ENCODE measurements around the gene CCDC73. TPM values are rescaled to one million over a fixed set of nuclear protein-coding genes. Genes with fewer than 3 reads are reported as not detected.

Gene CCDC73
- total RNA-seq, 3 donors from 2014 or later: 0.05 TPM; not detected in 2

- peaks cover 17% of the 10 kb centered on the region for H3K4me1 Mint-ChIP-seq (ENCODE audit: low read depth)
- H3K9me3 Mint-ChIP-seq: no peaks in the 10 kb centered on the region
- H3K27me3 Mint-ChIP-seq (ENCODE audit: low read depth): no peaks in the 10 kb centered on the region
- DNase-seq: no peak
- no peak overlapping the region for H3K4me3 Mint-ChIP-seq
- ATAC-seq: no peak
- H3K36me3 Mint-ChIP-seq (ENCODE audit: insufficient read depth): peaks cover 9% of the 10 kb centered on the region
These were observed 213.5 kb downstream of the CCDC73 start for GRCh38 chr11:32580967-32581366.

DNA sequence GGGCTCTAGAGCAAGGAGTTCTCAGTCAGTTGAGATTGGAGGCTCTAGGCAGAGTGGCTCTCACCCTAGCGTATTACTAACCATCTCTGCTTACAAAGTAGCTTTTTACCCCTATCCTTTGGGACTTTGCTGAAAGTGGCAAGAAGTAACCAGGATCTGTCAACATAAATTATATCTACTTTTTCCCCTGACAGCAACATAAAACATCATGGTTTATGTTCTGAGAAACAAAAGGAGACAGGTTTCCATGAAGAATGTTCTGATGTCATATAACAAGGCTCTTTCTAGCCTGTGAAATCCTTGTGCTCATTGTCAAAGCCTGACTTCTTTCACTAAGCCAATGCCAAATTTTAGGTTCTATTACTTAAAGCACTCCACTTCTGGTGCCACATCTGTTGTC is 218.0 kb downstream of the CCDC73 start:
- ATAC-seq: no peak
- H3K36me3 Mint-ChIP-seq (ENCODE audit: insufficient read depth): no peaks in the 10 kb centered on the region
- no peaks in the 10 kb centered on the region for H3K9me3 Mint-ChIP-seq
- H3K4me3 Mint-ChIP-seq: no peak overlapping the region
- no peak for DNase-seq
- no peaks in the 10 kb centered on the region for H3K4me1 Mint-ChIP-seq (ENCODE audit: low read depth)
- H3K27me3 Mint-ChIP-seq (ENCODE audit: low read depth): peaks cover 6% of the 10 kb centered on the region

DNA sequence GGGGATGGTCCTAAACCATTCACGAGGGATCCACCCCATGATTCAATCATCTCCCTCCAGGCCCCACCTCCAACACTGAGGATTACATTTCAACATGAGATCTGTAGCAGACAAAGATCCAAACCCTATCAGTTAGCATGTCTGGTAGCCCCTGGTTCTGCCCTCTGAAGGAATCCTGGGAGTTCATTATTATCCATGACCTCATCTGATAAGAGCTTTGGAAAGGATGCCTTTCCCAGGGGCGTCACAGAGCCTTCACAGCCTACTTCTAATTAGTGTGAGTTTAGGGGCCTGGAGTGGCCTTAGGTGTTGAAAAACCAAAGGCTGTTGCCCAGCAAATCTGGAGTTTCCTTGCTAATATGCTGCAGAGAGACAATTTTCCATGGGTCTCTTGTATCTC is 219.4 kb downstream of the CCDC73 start:
- H3K27me3 Mint-ChIP-seq (ENCODE audit: low read depth): peaks cover 19% of the 10 kb centered on the region
- DNase-seq: no peak
- no peaks in the 10 kb centered on the region for H3K36me3 Mint-ChIP-seq (ENCODE audit: insufficient read depth)
- no peaks in the 10 kb centered on the region for H3K9me3 Mint-ChIP-seq
- no peak for ATAC-seq
- no peaks in the 10 kb centered on the region for H3K4me1 Mint-ChIP-seq (ENCODE audit: low read depth)
- H3K4me3 Mint-ChIP-seq: no peak overlapping the region

DNA sequence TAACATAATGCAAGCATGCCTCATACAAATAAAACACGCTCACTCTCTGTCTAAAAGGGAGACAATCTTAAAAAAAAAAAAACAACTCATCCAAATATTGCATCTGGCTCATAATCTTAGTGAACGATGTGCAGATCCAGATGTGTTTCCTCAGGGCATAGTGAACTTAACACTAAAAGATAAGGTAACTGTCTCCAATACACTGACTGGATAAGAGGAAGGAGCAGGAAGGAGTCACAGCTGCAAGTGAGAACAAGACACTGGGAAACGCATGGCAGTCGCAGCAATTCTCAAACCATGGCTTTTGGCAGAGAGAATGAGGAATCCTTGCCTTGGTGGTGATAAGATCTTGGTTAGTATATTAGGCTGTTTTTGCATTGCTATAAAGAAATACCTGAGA is 220.0 kb downstream of the CCDC73 start:
- DNase-seq (no peak), ATAC-seq (no peak)
- Mint-ChIP-seq H3K4me3 (no peak overlapping the region), H3K9me3 (no peaks in the 10 kb centered on the region), H3K27me3 (ENCODE audit: low read depth) (peaks cover 19% of the 10 kb centered on the region), H3K36me3 (ENCODE audit: insufficient read depth) (no peaks in the 10 kb centered on the region), H3K4me1 (ENCODE audit: low read depth) (no peaks in the 10 kb centered on the region)

DNA sequence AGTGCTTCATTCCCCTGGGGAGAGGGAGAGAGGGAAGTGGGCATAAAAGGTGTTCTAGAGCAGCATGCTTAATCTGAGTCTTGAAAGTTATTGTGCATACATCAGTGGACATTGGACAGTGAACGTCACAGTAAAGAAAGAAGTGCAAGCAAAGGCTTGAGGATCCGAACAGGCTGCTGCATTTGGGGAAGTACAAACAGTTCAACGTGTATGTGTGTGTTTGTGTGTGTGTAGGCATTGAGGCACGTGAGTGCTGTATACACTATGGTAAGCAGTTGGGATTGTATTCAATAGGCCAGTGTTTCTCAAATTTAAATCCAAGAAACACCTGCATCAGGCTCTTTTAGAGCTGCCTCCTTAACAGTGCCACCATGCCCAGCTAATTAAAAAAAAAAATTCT is 221.2 kb downstream of the CCDC73 start:
- DNase-seq: no peak

DNA sequence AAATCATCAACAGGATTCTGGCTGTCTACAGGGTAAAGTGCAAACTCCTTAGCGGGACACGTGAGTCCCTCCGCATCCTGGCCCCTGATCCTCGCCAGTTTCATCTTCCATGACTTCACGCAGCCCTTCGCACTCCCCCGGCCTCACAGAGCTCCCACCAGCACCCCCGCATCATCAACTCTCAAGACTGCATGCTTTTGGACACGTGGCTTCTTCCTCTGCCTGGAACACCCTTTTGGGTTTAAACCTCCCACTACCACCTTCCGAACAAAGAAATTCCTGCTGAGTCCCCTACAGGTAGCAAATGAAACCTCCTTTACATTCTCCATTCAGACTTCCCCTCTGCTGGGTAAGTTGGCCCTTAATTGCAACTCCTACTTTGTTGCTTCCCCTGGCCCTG is 223.4 kb downstream of the CCDC73 start:
- Mint-ChIP-seq H3K9me3 (no peaks in the 10 kb centered on the region), H3K36me3 (ENCODE audit: insufficient read depth) (no peaks in the 10 kb centered on the region), H3K27me3 (ENCODE audit: low read depth) (peaks cover 19% of the 10 kb centered on the region), H3K4me3 (no peak overlapping the region), H3K4me1 (ENCODE audit: low read depth) (peaks cover 11% of the 10 kb centered on the region)
- ATAC-seq (no peak), DNase-seq (no peak)

More for the DNA sequence above, 221.2 kb downstream of the CCDC73 start:
- no peaks in the 10 kb centered on the region for H3K36me3 Mint-ChIP-seq (ENCODE audit: insufficient read depth)
- H3K27me3 Mint-ChIP-seq (ENCODE audit: low read depth): peaks cover 19% of the 10 kb centered on the region
- no peaks in the 10 kb centered on the region for H3K4me1 Mint-ChIP-seq (ENCODE audit: low read depth)
- H3K9me3 Mint-ChIP-seq: no peaks in the 10 kb centered on the region
- no peak for ATAC-seq
- no peak overlapping the region for H3K4me3 Mint-ChIP-seq

- Mint-ChIP-seq H3K4me3 (no peak overlapping the region), H3K9me3 (no peaks in the 10 kb centered on the region), H3K36me3 (ENCODE audit: insufficient read depth) (no peaks in the 10 kb centered on the region), H3K27me3 (ENCODE audit: low read depth) (peaks cover 19% of the 10 kb centered on the region), H3K4me1 (ENCODE audit: low read depth) (peaks cover 11% of the 10 kb centered on the region)
- DNase-seq: no peak
- no peak for ATAC-seq
These were observed 225.1 kb downstream of the CCDC73 start for GRCh38 chr11:32569313-32569881.

- Mint-ChIP-seq H3K4me3 (no peak overlapping the region), H3K36me3 (ENCODE audit: insufficient read depth) (no peaks in the 10 kb centered on the region), H3K9me3 (no peaks in the 10 kb centered on the region), H3K27me3 (ENCODE audit: low read depth) (peaks cover 16% of the 10 kb centered on the region), H3K4me1 (ENCODE audit: low read depth) (peaks cover 11% of the 10 kb centered on the region)
- no peak for ATAC-seq
- no peak for DNase-seq
These were observed 227.3 kb downstream of the CCDC73 start for GRCh38 chr11:32567154-32567553.

DNA sequence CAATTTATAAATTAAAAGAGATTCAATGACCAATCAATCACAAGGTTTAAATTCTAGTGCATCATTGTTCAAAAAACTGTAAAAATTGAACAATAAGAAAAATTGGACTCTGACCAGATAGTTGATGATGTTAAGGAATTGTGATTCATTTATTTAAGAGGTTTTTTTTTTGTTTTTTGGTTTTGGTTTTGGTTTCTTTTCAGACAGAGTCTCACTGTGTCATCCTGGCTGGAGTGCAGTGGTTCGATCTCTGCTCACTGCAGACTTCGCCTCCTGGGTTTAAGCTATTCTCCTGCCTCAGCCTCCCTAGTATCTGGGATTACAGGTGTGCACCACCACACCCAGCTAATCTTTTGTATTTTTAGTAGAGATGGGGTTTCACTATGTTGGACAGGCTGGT is 227.9 kb downstream of the CCDC73 start:
- H3K4me3 Mint-ChIP-seq: no peak overlapping the region
- H3K9me3 Mint-ChIP-seq: no peaks in the 10 kb centered on the region

GRCh38 chr11:32563600-32563959 is 230.9 kb downstream of the CCDC73 start:
- Mint-ChIP-seq H3K36me3 (ENCODE audit: insufficient read depth) (no peaks in the 10 kb centered on the region), H3K4me3 (no peak overlapping the region), H3K27me3 (ENCODE audit: low read depth) (no peaks in the 10 kb centered on the region), H3K9me3 (no peaks in the 10 kb centered on the region), H3K4me1 (ENCODE audit: low read depth) (peaks cover 11% of the 10 kb centered on the region)
- ATAC-seq (no peak), DNase-seq (no peak)

More for the DNA sequence above, 227.9 kb downstream of the CCDC73 start:
- DNase-seq (no peak), ATAC-seq (peak; percentile 23 to 48)
- Mint-ChIP-seq H3K27me3 (ENCODE audit: low read depth) (peaks cover 14% of the 10 kb centered on the region), H3K36me3 (ENCODE audit: insufficient read depth) (no peaks in the 10 kb centered on the region), H3K4me1 (ENCODE audit: low read depth) (peaks cover 11% of the 10 kb centered on the region)

GRCh38 chr11:32562839-32563599 is 231.4 kb downstream of the CCDC73 start:
- Mint-ChIP-seq H3K9me3 (no peaks in the 10 kb centered on the region), H3K4me3 (no peak overlapping the region), H3K4me1 (ENCODE audit: low read depth) (peaks cover 11% of the 10 kb centered on the region), H3K27me3 (ENCODE audit: low read depth) (no peaks in the 10 kb centered on the region), H3K36me3 (ENCODE audit: insufficient read depth) (no peaks in the 10 kb centered on the region)
- DNase-seq: no peak
- no peak for ATAC-seq

DNA sequence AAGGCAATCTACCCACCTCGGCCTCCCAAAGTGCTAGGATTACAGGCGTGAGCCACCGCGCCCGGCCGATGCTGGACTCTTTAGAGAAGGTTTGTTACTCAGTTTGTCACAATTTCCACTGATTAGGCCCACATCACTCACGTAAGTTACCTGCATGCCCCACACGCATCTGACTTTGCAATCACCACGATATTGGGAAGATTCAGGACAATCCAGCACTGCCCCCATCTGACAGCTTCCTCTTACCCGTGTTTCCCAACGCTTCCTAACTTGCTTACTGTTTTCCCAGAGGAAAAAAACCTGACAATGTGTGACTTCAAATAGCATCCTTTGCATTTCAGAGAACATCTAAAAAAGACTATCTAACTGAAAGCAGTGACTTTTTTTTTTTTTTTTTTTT is 232.6 kb downstream of the CCDC73 start:
- Mint-ChIP-seq H3K9me3 (no peaks in the 10 kb centered on the region), H3K36me3 (ENCODE audit: insufficient read depth) (no peaks in the 10 kb centered on the region), H3K27me3 (ENCODE audit: low read depth) (no peaks in the 10 kb centered on the region), H3K4me3 (no peak overlapping the region), H3K4me1 (ENCODE audit: low read depth) (peaks cover 6% of the 10 kb centered on the region)
- DNase-seq (no peak), ATAC-seq (no peak)

GRCh38 chr11:32555895-32556294 is 238.6 kb downstream of the CCDC73 start:
- DNase-seq: no peak
- H3K36me3 Mint-ChIP-seq (ENCODE audit: insufficient read depth): no peaks in the 10 kb centered on the region
- H3K4me1 Mint-ChIP-seq (ENCODE audit: low read depth): no peaks in the 10 kb centered on the region
- no peak for ATAC-seq
- H3K9me3 Mint-ChIP-seq: no peaks in the 10 kb centered on the region
- H3K4me3 Mint-ChIP-seq: no peak overlapping the region
- peaks cover 11% of the 10 kb centered on the region for H3K27me3 Mint-ChIP-seq (ENCODE audit: low read depth)

GRCh38 chr11:32555091-32555490 is 239.4 kb downstream of the CCDC73 start:
- Mint-ChIP-seq H3K27me3 (ENCODE audit: low read depth) (peaks cover 13% of the 10 kb centered on the region), H3K4me3 (no peak overlapping the region), H3K9me3 (no peaks in the 10 kb centered on the region), H3K4me1 (ENCODE audit: low read depth) (no peaks in the 10 kb centered on the region), H3K36me3 (ENCODE audit: insufficient read depth) (no peaks in the 10 kb centered on the region)
- ATAC-seq: no peak
- DNase-seq: no peak

Data from activated T-cell treated with anti-CD3 and anti-CD28 coated beads, Interleukin-2, amount 50 U/mL, for 4 hours (primary cell).